ENCODE data around the gene DYTN.

DNA sequence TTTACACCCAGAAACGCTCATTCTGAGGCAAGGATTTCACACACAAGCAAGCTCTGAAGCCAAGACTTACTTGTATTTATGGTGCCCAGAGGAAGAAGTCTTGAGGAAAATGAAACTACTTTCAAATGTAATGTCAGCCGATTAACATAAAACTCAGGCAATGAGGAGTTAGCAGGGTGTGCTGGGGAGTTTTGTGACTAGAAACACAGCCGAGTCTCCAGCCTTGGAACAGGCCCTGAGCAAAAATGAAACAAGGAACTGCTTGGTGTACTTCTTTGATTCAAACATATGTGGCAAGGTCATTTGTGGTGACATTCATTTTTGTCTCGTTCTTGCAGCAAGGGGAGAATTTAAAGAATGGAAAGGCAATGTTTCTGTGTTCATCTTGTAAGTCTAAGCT, 4.5 kb downstream of the DYTN start:
- no peak for TF ChIP-seq NFRKB (IDR thresholded peaks at IDR 0.05)
- TF ChIP-seq FOXA1 (IDR thresholded peaks at IDR 0.05), result no peak
- no peak for TF ChIP-seq ARNT (IDR thresholded peaks at IDR 0.05)
- no peak for TF ChIP-seq SP1 (IDR thresholded peaks at IDR 0.05)
- no peak for TF ChIP-seq HDGF (IDR thresholded peaks at IDR 0.05; ENCODE audit: borderline replicate concordance)
- TF ChIP-seq, protein P1, sequence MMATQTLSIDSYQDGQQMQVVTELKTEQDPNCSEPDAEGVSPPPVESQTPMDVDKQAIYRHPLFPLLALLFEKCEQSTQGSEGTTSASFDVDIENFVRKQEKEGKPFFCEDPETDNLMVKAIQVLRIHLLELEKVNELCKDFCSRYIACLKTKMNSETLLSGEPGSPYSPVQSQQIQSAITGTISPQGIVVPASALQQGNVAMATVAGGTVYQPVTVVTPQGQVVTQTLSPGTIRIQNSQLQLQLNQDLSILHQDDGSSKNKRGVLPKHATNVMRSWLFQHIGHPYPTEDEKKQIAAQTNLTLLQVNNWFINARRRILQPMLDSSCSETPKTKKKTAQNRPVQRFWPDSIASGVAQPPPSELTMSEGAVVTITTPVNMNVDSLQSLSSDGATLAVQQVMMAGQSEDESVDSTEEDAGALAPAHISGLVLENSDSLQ (IDR thresholded peaks at IDR 0.05), result no peak
- TF ChIP-seq LEF1 (IDR thresholded peaks at IDR 0.05; ENCODE audit: borderline replicate concordance), result no peak
- TF ChIP-seq FOXM1 (IDR thresholded peaks at IDR 0.05; ENCODE audit: borderline replicate concordance), result no peak
- TF ChIP-seq ELF4 (IDR thresholded peaks at IDR 0.05), result no peak
- no peak for TF ChIP-seq FOXK2 (IDR thresholded peaks at IDR 0.05)
